Activated CD8-positive, alpha-beta memory T cell treated with anti-CD3 and anti-CD28 coated beads, Interleukin-2, amount 10 ng/mL, durations not matched to agents 7 days and 5 days (primary cell): Measurements from ENCODE around the gene JMJD1C. TPM values are rescaled to one million over a fixed set of nuclear protein-coding genes. Genes with fewer than 3 reads are reported as not detected.
A peak's percentile ranks its signal among the peaks of the same experiment; 100 is the strongest.
"Not testable (repeated sequence)": the region's sequence is repeated elsewhere in the genome, so short reads cannot be mapped to it uniquely, and the experiment has no call there.

ENCODE experiments used
- ATAC-seq: fragments of 150-1000 bp; cut with Tn5 transposase; one replicate; pipeline ENCODE4 v1.10.0; 2021; ENCODE audit warnings: moderate library complexity
- CTCF ChIA-PET: fragments of 350-600 bp; sonication (Branson Sonifier 250); formaldehyde crosslinking; loops from one replicate; lab custom pipeline; 2021; ENCODE audit warnings: antibody characterized with exemption; lab: Charles Lee
- DNase-seq: peaks from one replicate; pipeline ENCODE4 v3.0.0-alpha.2; 2020
- H3K27ac Mint-ChIP-seq: one replicate; pipeline ENCODE4 v1.8.0; 2021; ENCODE audit warnings: mild to moderate bottlenecking, mixed read lengths
- H3K27me3 Mint-ChIP-seq: one replicate; pipeline ENCODE4 v1.8.0; 2021; ENCODE audit warnings: mixed read lengths
- H3K36me3 Mint-ChIP-seq: one replicate; pipeline ENCODE4 v1.8.0; 2021; ENCODE audit warnings: mild to moderate bottlenecking, mixed read lengths
- H3K4me1 Mint-ChIP-seq: one replicate; pipeline ENCODE4 v1.8.0; 2021; ENCODE audit warnings: mixed read lengths
- H3K4me3 Mint-ChIP-seq: one replicate; pipeline ENCODE4 v1.8.0; 2021; ENCODE audit warnings: mild to moderate bottlenecking, moderate library complexity, mixed read lengths
- H3K9me3 Mint-ChIP-seq: one replicate; pipeline ENCODE4 v1.8.0; 2022; ENCODE audit warnings: low read depth, mixed read lengths
- total RNA-seq, 2 experiments: library from RNA; stranded (reverse); gene quantifications; one replicate each; pipeline ENCODE4 v1.2.3, GENCODE V29; 2021

Gene JMJD1C
- total RNA-seq, 2 experiments from 2014 or later = 55.7 to 87.6 TPM

DNA sequence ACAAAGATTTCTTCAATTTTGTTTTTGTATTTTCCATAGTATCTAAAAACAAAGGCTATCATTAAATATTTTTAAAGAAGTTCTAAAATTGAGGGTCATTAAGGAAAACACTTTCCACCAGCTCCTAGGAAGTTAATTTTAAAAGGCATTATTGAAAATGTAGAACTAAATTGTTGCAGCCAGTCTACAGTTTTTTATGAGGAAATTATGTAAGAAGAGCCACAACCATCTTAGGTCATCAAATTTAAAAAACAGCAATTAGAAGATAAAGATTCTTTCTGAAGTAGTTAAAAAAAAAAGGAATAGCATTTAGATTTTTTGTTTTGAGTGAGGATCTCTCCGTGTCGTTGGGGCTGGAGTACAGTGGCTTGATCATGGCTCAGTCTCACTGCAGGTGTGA is 171.0 kb downstream of the JMJD1C start:
- no peak for DNase-seq
- Mint-ChIP-seq H3K27me3 (no peaks in the 10 kb centered on the region), H3K36me3 (no peaks in the 10 kb centered on the region), H3K27ac (no peak overlapping the region), H3K4me1 (no peaks in the 10 kb centered on the region), H3K9me3 (no peaks in the 10 kb centered on the region), H3K4me3 (no peak overlapping the region)
- CTCF ChIA-PET = no interaction called here
- ATAC-seq = no peak

DNA sequence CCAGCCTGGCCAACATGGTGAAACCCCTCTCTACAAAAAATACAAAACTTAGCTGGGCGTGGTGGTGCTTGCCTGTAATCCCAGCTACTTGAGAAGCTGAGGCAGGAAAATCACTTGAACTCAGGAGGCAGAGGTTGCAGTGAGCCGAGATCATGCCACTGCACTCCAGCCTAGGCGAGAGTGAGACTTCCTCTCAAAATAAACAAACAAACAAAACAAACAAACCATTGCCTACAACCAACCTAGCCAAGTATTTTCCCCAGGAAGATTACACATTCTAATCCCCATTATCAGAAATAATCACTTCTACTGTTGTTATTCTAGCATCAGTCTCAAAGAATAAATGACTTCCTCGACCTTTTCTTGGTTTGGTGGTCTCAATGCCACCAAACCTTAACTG is 172.9 kb downstream of the JMJD1C start:
- H3K27ac Mint-ChIP-seq, H3K9me3 Mint-ChIP-seq, DNase-seq, ATAC-seq, H3K27me3 Mint-ChIP-seq, H3K4me3 Mint-ChIP-seq, CTCF ChIA-PET, H3K4me1 Mint-ChIP-seq, H3K36me3 Mint-ChIP-seq: not testable (repeated sequence)

DNA sequence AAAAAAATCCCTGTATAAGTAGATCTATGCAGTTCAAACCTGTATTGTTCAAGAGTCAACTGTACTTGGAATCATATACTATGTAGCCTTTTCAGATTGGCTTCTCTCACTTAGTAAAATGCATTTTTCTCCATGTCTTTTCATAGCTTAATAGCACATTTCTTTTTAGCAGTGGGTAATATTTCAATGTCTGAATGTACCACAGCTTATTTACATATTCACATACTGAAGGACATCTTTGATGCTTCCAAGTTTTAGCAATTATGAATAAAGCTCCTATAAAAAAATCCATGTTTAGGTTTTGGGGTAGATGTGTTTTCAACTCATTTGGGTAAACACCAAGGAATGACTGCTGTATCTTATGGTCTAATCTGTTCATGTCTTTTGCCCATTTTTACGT is 177.6 kb downstream of the JMJD1C start:
- no peaks in the 10 kb centered on the region for H3K9me3 Mint-ChIP-seq
- H3K27ac Mint-ChIP-seq = no peak overlapping the region
- peaks cover 2% of the 10 kb centered on the region for H3K36me3 Mint-ChIP-seq
- CTCF ChIA-PET = no interaction called here
- H3K4me1 Mint-ChIP-seq = peaks cover 9% of the 10 kb centered on the region
- no peak for DNase-seq
- ATAC-seq = no peak
- no peak overlapping the region for H3K4me3 Mint-ChIP-seq
- H3K27me3 Mint-ChIP-seq = no peaks in the 10 kb centered on the region

DNA sequence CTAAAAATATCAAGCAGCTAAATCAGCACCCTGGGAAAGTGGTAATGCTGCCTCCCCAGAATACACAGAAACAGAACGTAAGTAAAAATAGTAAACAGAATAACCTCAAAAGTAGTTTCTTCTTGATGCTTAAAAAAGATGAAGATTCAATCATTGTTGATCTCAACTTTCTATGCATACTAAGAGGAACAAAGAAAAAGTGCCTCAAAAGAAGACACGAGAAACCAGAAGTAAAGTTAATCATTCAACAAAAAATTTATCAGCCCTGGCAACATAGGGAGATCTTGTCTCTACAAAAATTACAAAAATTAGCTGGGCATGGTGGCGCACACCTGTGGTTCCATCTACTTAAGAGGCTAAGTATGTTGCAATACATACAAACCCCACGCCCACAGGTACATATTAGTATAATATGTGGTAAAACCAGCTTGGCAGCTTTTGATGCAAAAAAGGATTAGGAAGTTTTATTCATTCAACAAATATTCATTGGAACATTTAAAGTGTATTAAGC is 179.0 kb downstream of the JMJD1C start:
- Mint-ChIP-seq H3K9me3 (no peaks in the 10 kb centered on the region), H3K27ac (no peak overlapping the region), H3K27me3 (no peaks in the 10 kb centered on the region), H3K4me3 (no peak overlapping the region), H3K4me1 (peaks cover 9% of the 10 kb centered on the region), H3K36me3 (peaks cover 2% of the 10 kb centered on the region)
- ATAC-seq (no peak), DNase-seq (no peak)
- CTCF ChIA-PET = interaction anchor here (0.9 kb wide), 1 partner anchor 18 kb away, joined by 3 read pairs; no protein-coding TSS in a partner anchor

DNA sequence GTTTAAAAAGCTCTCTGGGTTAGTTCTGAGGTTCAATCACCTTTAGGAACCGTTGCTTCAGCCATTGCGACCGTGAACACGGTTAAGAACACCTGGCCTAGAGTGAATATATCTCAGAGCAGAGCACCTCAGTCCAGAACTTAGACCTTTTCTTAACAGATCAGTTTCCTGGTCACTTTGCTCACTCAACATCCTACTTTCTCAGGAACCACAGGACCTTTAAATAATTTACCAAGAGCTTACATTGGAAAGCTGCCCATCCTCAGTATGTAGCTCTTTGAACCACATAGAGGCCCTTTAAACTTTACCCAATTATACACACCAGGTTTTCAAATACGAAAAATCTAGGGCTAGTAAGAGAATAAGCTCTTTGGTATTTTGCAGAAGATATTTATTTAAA is 179.4 kb downstream of the JMJD1C start:
- ATAC-seq (no peak), DNase-seq (no peak)
- Mint-ChIP-seq H3K4me1 (peaks cover 9% of the 10 kb centered on the region), H3K36me3 (peaks cover 2% of the 10 kb centered on the region), H3K4me3 (no peak overlapping the region), H3K27me3 (no peaks in the 10 kb centered on the region), H3K27ac (no peak overlapping the region), H3K9me3 (no peaks in the 10 kb centered on the region)
- CTCF ChIA-PET = no interaction called here

DNA sequence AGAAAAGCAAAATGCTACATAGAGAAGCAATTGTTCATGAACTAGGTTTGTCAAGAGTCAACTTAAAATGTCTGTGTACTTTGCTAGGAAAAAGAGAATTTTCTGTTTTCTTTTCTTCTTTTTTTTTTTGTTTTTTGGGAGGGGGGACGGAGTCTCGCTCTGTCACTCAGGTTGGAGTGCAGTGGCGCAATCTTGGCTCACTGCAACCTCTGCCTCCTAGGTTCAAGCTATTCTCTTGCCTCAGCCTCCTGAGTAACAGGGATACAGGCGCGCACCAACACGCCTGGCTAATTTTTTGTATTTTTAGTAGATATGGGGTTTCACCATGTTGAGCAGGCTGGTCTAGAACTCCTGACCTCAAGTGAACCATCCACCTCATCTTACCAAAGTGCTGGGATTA is 181.9 kb downstream of the JMJD1C start:
- H3K27me3 Mint-ChIP-seq, ATAC-seq, DNase-seq, H3K4me1 Mint-ChIP-seq, H3K27ac Mint-ChIP-seq, H3K9me3 Mint-ChIP-seq, H3K36me3 Mint-ChIP-seq, H3K4me3 Mint-ChIP-seq: not testable (repeated sequence)
- CTCF ChIA-PET = interaction anchor here (1.3 kb wide), 1 partner anchor 15 kb away, joined by 5 read pairs; no protein-coding TSS in a partner anchor

DNA sequence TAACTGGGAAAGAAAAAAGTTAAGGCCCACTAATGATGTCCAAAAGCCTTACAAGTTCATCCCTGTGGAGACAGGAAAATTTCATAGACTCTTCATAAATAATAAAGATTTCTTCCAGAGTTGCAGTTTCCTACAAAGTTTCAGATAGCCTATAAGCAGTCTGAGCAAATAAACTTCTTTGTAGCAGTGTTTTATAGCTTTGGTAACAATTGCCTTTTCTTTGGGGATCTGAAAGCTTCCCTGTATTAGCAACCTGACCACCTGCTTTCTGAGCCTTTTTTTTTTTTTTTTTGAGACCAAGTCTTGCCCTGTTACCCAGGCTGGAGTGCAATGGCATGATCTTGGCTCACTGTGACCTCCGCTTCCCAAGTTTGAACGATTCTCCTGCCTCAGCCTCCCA is 182.7 kb downstream of the JMJD1C start:
- H3K4me3 Mint-ChIP-seq = no peak overlapping the region
- H3K27me3 Mint-ChIP-seq = no peaks in the 10 kb centered on the region
- no peak for DNase-seq
- CTCF ChIA-PET = interaction anchor here (1.3 kb wide), 1 partner anchor 14 kb away, joined by 5 read pairs; no protein-coding TSS in a partner anchor
- ATAC-seq = no peak
- peaks cover 2% of the 10 kb centered on the region for H3K36me3 Mint-ChIP-seq
- no peaks in the 10 kb centered on the region for H3K9me3 Mint-ChIP-seq
- no peak overlapping the region for H3K27ac Mint-ChIP-seq
- peaks cover 9% of the 10 kb centered on the region for H3K4me1 Mint-ChIP-seq

DNA sequence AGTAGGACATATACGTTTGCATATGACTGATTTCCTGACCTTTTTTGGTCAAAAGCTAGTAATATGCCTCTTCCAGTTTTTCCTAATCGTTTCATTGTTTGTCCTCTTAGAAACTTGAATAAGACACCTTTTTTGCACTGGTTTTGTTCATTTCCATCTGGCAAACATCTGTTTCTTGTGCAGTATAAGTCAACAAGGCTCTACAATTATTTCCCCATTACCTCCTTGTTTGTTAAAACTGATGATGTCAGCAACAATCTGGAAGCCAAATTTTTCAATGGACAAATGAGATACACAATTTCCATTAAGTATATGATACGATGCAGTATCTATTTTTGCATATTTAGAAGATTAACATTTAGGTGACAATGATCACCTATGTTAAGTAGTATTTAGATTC is 183.8 kb downstream of the JMJD1C start:
- DNase-seq (no peak), ATAC-seq (no peak)
- H3K36me3 Mint-ChIP-seq = peaks cover 2% of the 10 kb centered on the region
- CTCF ChIA-PET = no interaction called here
- peaks cover 9% of the 10 kb centered on the region for H3K4me1 Mint-ChIP-seq
- H3K27me3 Mint-ChIP-seq = no peaks in the 10 kb centered on the region
- no peak overlapping the region for H3K4me3 Mint-ChIP-seq
- no peaks in the 10 kb centered on the region for H3K9me3 Mint-ChIP-seq
- H3K27ac Mint-ChIP-seq = no peak overlapping the region

DNA sequence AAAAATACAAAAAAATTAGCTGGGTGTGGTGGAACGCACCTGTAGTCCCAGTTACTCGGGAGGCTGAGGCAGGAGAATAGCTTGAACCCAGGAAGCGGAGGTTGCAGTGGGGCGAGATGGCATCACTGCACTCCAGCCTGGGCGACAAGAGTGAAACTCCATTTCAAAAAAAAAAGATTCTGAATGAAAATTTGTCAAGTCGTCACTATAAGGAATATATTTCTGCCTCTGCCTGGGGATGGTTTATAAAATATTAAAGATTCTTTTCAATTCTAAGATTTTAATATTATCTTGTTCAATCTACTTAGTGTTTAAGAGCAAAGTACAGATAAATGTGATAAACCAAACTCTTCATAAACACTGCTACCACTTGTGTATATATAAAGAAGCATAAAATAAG is 185.4 kb downstream of the JMJD1C start:
- Mint-ChIP-seq H3K4me3 (no peak overlapping the region), H3K9me3 (no peaks in the 10 kb centered on the region), H3K27ac (no peak overlapping the region), H3K4me1 (peaks cover 9% of the 10 kb centered on the region), H3K27me3 (no peaks in the 10 kb centered on the region), H3K36me3 (peaks cover 2% of the 10 kb centered on the region)
- ATAC-seq (no peak), DNase-seq (no peak)
- CTCF ChIA-PET = no interaction called here

DNA sequence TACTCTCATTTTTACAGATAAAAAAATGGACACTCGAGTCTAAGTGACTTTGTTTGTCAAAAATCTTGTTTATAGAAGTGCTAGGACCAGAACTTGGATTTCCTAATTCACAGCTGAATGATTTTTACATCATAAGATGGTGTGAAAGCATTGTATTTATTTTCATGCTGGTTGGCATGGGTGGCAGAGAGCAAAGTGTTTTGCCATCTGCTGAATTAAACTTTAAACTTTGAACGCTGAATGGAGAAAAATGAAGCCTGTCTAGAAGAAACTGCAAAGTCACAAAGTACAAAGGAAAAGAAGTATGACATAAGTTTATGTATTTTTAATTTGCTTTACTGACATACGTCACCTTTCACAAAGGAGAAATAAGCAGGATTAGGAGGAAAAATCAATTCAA is 190.7 kb downstream of the JMJD1C start:
- H3K4me1 Mint-ChIP-seq = peaks cover 17% of the 10 kb centered on the region
- no peak overlapping the region for H3K27ac Mint-ChIP-seq
- H3K4me3 Mint-ChIP-seq = no peak overlapping the region
- CTCF ChIA-PET = interaction anchor here (1.1 to 1.9 kb wide), 3 partner anchors 108 to 445 kb away, joined by 3 to 5 read pairs (median 5); no protein-coding TSS in a partner anchor
- DNase-seq (no peak), ATAC-seq (no peak)
- H3K36me3 Mint-ChIP-seq = no peaks in the 10 kb centered on the region
- no peaks in the 10 kb centered on the region for H3K9me3 Mint-ChIP-seq
- H3K27me3 Mint-ChIP-seq = no peaks in the 10 kb centered on the region

DNA sequence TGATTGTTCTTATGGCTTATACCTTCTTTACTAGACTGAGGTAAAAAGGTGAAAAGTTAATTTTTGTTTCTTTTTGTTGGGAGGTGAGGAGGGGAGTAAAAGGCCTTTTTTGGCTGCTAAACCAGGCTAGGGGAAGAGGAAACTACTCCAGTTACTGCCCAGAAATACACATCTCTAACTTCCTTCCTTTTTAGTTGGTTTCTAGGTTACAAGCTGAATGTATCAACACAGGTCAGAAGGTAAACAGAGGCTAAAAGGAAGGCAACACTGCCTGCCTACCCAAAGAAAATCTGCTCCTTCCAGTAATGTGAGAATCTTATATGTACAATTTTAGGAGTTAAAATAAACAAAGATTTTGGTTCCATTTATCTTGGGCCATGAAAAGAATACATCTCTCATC is 192.2 kb downstream of the JMJD1C start:
- DNase-seq = no peak

DNA sequence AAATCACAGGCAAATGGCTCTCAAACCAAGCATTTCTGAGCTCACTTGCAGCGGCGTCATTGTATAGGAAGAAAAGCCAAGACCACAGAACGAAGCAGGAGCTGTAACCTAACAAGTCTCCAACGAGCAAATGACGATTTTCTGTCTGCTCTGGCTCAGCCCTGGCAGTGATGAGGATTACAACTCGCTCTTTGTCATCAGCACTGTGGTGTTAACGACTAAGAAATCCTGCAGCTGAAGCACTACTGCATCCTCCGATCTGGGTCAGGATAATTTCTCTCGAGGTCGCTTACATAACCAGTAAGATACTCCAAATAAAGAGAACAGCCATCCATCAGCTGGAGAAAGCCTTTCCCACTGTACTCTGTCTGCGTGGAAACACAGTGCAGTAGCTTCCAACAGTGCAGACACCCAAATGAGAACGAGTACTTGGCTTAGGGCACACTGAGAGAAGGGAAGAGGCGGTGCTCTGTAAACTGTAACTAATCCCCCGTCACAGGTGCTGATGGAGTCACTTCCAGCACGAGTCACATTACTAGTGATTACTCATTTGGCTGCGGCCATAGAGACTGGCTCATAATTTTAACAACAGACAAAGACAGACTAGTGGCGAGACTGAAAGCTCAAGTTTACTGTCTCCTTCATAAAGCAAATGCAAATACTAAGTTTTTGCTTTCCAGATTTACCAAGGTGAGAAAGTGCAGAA is 196.8 kb downstream of the JMJD1C start:
- H3K27ac Mint-ChIP-seq = peak overlapping the region; percentile 99
- peaks cover 7% of the 10 kb centered on the region for H3K36me3 Mint-ChIP-seq
- H3K4me3 Mint-ChIP-seq = peak overlapping the region; percentile 97
- CTCF ChIA-PET = interaction anchor here (0.7 to 2.7 kb wide), 8 partner anchors 14 to 102 kb away, joined by 3 to 13 read pairs (median 4); no protein-coding TSS in a partner anchor
- H3K4me1 Mint-ChIP-seq = peaks cover 17% of the 10 kb centered on the region
- no peaks in the 10 kb centered on the region for H3K27me3 Mint-ChIP-seq
- DNase-seq (peak; percentile 91), ATAC-seq (peak; percentile 94)
- H3K9me3 Mint-ChIP-seq = no peaks in the 10 kb centered on the region

More for the DNA sequence above, 192.2 kb downstream of the JMJD1C start:
- Mint-ChIP-seq H3K9me3 (no peaks in the 10 kb centered on the region), H3K4me3 (peak overlapping the region; percentile 43), H3K36me3 (no peaks in the 10 kb centered on the region), H3K27ac (peak overlapping the region; percentile 86), H3K4me1 (peaks cover 20% of the 10 kb centered on the region), H3K27me3 (no peaks in the 10 kb centered on the region)
- CTCF ChIA-PET = interaction anchor here (0.9 to 1.9 kb wide), 2 partner anchors 9 to 249 kb away, joined by 3 to 6 read pairs; no protein-coding TSS in a partner anchor
- ATAC-seq = no peak

DNA sequence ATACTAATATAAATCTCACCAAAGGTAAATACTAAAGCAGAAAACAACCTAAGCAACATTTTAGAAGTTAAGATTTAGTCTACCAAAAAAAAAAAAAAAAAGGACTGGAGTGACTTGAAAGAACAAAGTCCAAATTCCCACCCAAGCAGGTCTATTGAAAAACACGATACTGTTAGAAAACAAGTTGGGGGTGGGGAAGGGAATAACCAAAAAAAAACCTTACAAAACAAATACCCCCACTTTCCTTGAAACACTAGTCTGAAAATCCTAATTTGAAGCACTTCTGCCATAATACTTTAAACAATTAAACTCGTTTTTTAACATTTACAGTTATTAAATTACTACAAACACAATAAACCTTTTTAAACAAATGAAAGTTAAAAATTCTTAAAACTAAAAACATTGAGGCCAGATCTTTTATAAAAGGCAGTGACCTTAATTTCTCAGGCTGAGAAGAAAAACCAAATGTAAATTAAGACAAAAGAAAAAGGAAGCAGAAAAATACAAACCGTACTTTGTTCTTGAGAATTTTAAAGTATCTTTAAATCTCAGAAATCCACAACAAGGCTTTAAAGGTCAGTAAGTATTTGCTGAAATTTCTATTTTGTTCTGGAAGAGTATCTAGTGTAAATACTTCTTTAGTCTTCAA is 197.5 kb downstream of the JMJD1C start:
- Mint-ChIP-seq H3K27me3 (no peaks in the 10 kb centered on the region), H3K4me3 (peak overlapping the region; percentile 97), H3K27ac (peak overlapping the region; percentile 99), H3K36me3 (peaks cover 7% of the 10 kb centered on the region), H3K9me3 (no peaks in the 10 kb centered on the region), H3K4me1 (peaks cover 13% of the 10 kb centered on the region)
- ATAC-seq (no peak), DNase-seq (no peak)
- CTCF ChIA-PET = interaction anchor here (0.7 to 2.7 kb wide), 9 partner anchors 12 to 362 kb away, joined by 3 to 13 read pairs (median 4); no protein-coding TSS in a partner anchor
